ENCODE data around the gene OR6M1. TPM values are rescaled to one million over a fixed set of nuclear protein-coding genes. Genes with fewer than 3 reads are reported as not detected.

OR6M1 gene
- total RNA-seq, 3 donors from 2014 or later (not counting 1 experiment from before 2014, with no cell fraction given): not detected

Other genes with a start within 250 kb of the OR6M1 start
- not detected for gene SCN3B, start 151.7 kb downstream of the OR6M1 start, total RNA-seq
- 10 to 100 TPM in 2 of 3 donors, 1 to 10 TPM in 1; 6.8 to 12.6 (median 10.7) TPM for gene ZNF202, start 64.7 kb downstream of the OR6M1 start, total RNA-seq
- gene OR6X1, start 51.8 kb downstream of the OR6M1 start, total RNA-seq: not detected
- gene TMEM225, start 79.3 kb upstream of the OR6M1 start, total RNA-seq: not detected
- not detected for gene OR8D4, start 95.8 kb upstream of the OR6M1 start, total RNA-seq
- not detected for gene OR4D5, start 133.3 kb upstream of the OR6M1 start, total RNA-seq
- gene OR6T1, start 137.5 kb upstream of the OR6M1 start, total RNA-seq: not detected
- gene OR10S1, start 171.4 kb upstream of the OR6M1 start, total RNA-seq: not detected
- gene OR10G6, start 188.8 kb upstream of the OR6M1 start, total RNA-seq: not detected
- not detected for gene OR10G4, start 206.6 kb upstream of the OR6M1 start, total RNA-seq
- not detected for gene OR10G9, start 216.7 kb upstream of the OR6M1 start, total RNA-seq
- not detected for gene OR10G8, start 220.4 kb upstream of the OR6M1 start, total RNA-seq
- gene OR10G7, start 235.0 kb upstream of the OR6M1 start, total RNA-seq: not detected